GM12878 (cell line): ENCODE results near the gene ANKRD13B. TPM values are rescaled to one million over a fixed set of nuclear protein-coding genes. Genes with fewer than 3 reads are reported as not detected.

ENCODE experiments used
- ATAC-seq: fragments of 200-7000 bp; cut with Tn5 transposase; 3 replicates; pipeline ENCODE4 v1.9.1; 2020; ENCODE audit warnings: mild to moderate bottlenecking, moderate library complexity
- BruUV-seq: library from RNA; stranded (reverse); fragments of 400-500 nt; replicated peaks from 2 replicates; lab custom pipeline; 2021; lab: Mats Ljungman, UMichigan
- CTCF ChIA-PET: fragments of 300-600 bp; sonication (Branson Sonifier 250); formaldehyde crosslinking; extraction: SDS; loops from one replicate; lab custom pipeline; 2021; ENCODE audit warnings: inconsistent platforms; lab: Yijun Ruan, JAX
- POLR2A ChIA-PET: fragments of 350-600 bp; formaldehyde crosslinking; extraction: SDS; loops from one replicate; lab custom pipeline; 2021; ENCODE audit warnings: inconsistent platforms; lab: Charles Lee
- RAD21 ChIA-PET: fragments of 300-600 bp; sonication (Branson Sonifier 250); formaldehyde crosslinking; loops from one replicate; lab custom pipeline; 2023; ENCODE audit warnings: antibody characterized with exemption; ENCODE audit not compliant: unreplicated experiment; lab: Charles Lee
- SMC1A ChIA-PET: fragments of 300-600 bp; sonication (Branson Sonifier 250); formaldehyde crosslinking; loops from one replicate; lab custom pipeline; 2023; ENCODE audit not compliant: unreplicated experiment, uncharacterized antibody; lab: Charles Lee
- DNase-seq: peaks from one replicate; pipeline ENCODE4 v3.0.0-alpha.2; 2011; ENCODE audit warnings: low read depth, low spot score
- FAIRE-seq: peaks from 3 replicates; lab custom pipeline; 2011; peaks lifted over from hg19 to GRCh38; lab: Jason Lieb, UNC
- H2AFZ ChIP-seq: 2 replicates; pipeline ENCODE4 v1.6.0; 2011; ENCODE audit warnings: low read depth, low read length, control low read depth; ENCODE audit not compliant: control insufficient read depth
- H3K27ac ChIP-seq: 2 replicates; pipeline ENCODE4 v1.5.1; 2011; ENCODE audit warnings: control low read depth; ENCODE audit not compliant: control insufficient read depth, insufficient read depth
- H3K27me3 ChIP-seq, 2 experiments: replicated peaks in 1 of 2; 2 replicates each; pipeline versions ENCODE4 v1.6.0 to v1.6.1; 2011; ENCODE audit warnings: low read length in 1 of 2; ENCODE audit not compliant: control insufficient read depth in 2 of 2, insufficient read depth in 2 of 2
- H3K36me3 ChIP-seq, 2 experiments: 2 replicates each; pipeline ENCODE4 v1.5.1; 2011; ENCODE audit warnings: low read length in 1 of 2; ENCODE audit not compliant: control insufficient read depth in 2 of 2, insufficient read depth in 2 of 2
- H3K4me1 ChIP-seq: 2 replicates; pipeline ENCODE4 v1.6.1; 2011; ENCODE audit warnings: mild to moderate bottlenecking, low read length, moderate library complexity, mixed read lengths; ENCODE audit not compliant: control insufficient read depth, insufficient read depth
- H3K4me2 ChIP-seq: 2 replicates; pipeline ENCODE4 v1.6.0; 2011; ENCODE audit warnings: control low read depth; ENCODE audit not compliant: control insufficient read depth, insufficient read depth
- H3K4me3 ChIP-seq: fragments of 200-600 bp; sonication (generic); 2 replicates; pipeline ENCODE4 v1.5.1; 2016
- H3K79me2 ChIP-seq: 2 replicates; pipeline ENCODE4 v1.6.0; 2011; ENCODE audit warnings: low read length; ENCODE audit not compliant: control insufficient read depth, insufficient read depth
- H3K9ac ChIP-seq: 2 replicates; pipeline ENCODE4 v1.8.0; 2011; ENCODE audit warnings: low read length, control low read depth, mixed read lengths; ENCODE audit not compliant: control insufficient read depth, insufficient read depth
- H3K9me3 ChIP-seq: replicated peaks from 3 replicates; pipeline ENCODE4 v1.5.1; 2011; ENCODE audit warnings: mild to moderate bottlenecking, low read length; ENCODE audit not compliant: control insufficient read depth, insufficient read depth
- H4K20me1 ChIP-seq: 2 replicates; pipeline ENCODE4 v1.6.0; 2011; ENCODE audit not compliant: control insufficient read depth, insufficient read depth
- CTCF ChIP-seq, 3 experiments: IDR thresholded peaks in 2 of 3; conservative IDR thresholded peaks in 1 of 3; 2 replicates each; pipeline ENCODE4 v1.5.1; 2011; ENCODE audit warnings: low read depth in 3 of 3, low read length in 3 of 3, mild to moderate bottlenecking in 3 of 3, control low read depth in 2 of 3, moderate library complexity in 2 of 3, inconsistent platforms in 1 of 3, mixed read lengths in 1 of 3; ENCODE audit not compliant: control insufficient read depth in 2 of 3, insufficient read depth in 1 of 3; ENCODE audit errors: extremely low read depth in 1 of 3
- EED ChIP-seq: sonication (generic); IDR thresholded peaks from 2 replicates; pipeline ENCODE4 v1.6.1; 2016; ENCODE audit warnings: antibody characterized with exemption, low read depth
- IKZF1 ChIP-seq: fragments of 450-650 bp; conservative IDR thresholded peaks from 2 replicates; pipeline ENCODE4 v1.6.1; 2017; ENCODE audit warnings: antibody characterized with exemption, mild to moderate bottlenecking
- IKZF2 ChIP-seq, 2 experiments: fragments of 450-650 bp; IDR thresholded peaks; 2 replicates each; pipeline ENCODE4 v1.6.1; 2017; ENCODE audit warnings: mild to moderate bottlenecking in 2 of 2, moderate library complexity in 2 of 2
- RELB ChIP-seq: fragments of 450-650 bp; IDR thresholded peaks from 2 replicates; pipeline ENCODE4 v1.6.1; 2017; ENCODE audit warnings: low read depth, mild to moderate bottlenecking, moderate library complexity
- SPI1 ChIP-seq: IDR thresholded peaks from 2 replicates; pipeline ENCODE4 v1.6.1; 2011; ENCODE audit warnings: low read depth, mild to moderate bottlenecking, low read length, moderate library complexity, borderline replicate concordance; ENCODE audit not compliant: insufficient read depth
- TARDBP ChIP-seq: IDR thresholded peaks from 2 replicates; pipeline ENCODE4 v1.6.1; 2016; ENCODE audit warnings: borderline replicate concordance
- TCF12 ChIP-seq: IDR thresholded peaks from 2 replicates; pipeline ENCODE4 v1.6.1; 2011; ENCODE audit warnings: low read depth, mild to moderate bottlenecking, low read length
- TCF3 ChIP-seq: IDR thresholded peaks from 2 replicates; pipeline ENCODE4 v1.6.1; 2012; ENCODE audit warnings: low read depth, mild to moderate bottlenecking, low read length, borderline replicate concordance; ENCODE audit not compliant: insufficient read depth
- WGBS: methylation state at CpG from one replicate; pipeline ENCODE4 v1.1.6; 2016; ENCODE audit warnings: low lambda C conversion rate; ENCODE audit not compliant: insufficient replicate concordance, insufficient coverage; ENCODE audit errors: missing lambda C conversion rate; 5-methylcytosine and 5-hydroxymethylcytosine counted together
- in situ Hi-C: fragments of 300-500 bp; cut with MboI; formaldehyde crosslinking; loops from 9 replicates; pipeline ENCODE4 v1.14.3; 2018; ENCODE audit warnings: mixed read lengths
- intact Hi-C: fragments of 100-400 bp; cut with micrococcal nuclease; formaldehyde crosslinking; loops from one replicate; pipeline ENCODE4 v1.14.2; 2022; ENCODE audit not compliant: unreplicated experiment
- polyA plus RNA-seq, 11 experiments: library from polyadenylated mRNA; depleted of rRNA in 4 of 11; unstranded in 6 of 11; stranded (reverse) in 5 of 11; fragments of >200 nt; fragmentation: Nextera tagmentation in 4 of 11; fragmentation: Illumina TruSeq in 1 of 11; extraction: Ambion mirVana in 4 of 11; extraction: Trizol in 1 of 11; gene quantifications; 1 replicate in 1 of 11; 2 replicates in 10 of 11; pipeline versions ENCODE4 v1.2.1 to v1.2.3, GENCODE V29; 2011 to 2016; ENCODE audit warnings: inconsistent platforms in 2 of 11, missing spikeins in 2 of 11, low read depth in 1 of 11
- total RNA-seq, 4 experiments: library from RNA; depleted of rRNA in 3 of 4; stranded (reverse); fragments of >200 nt in 3 of 4; fragmentation: Illumina TruSeq in 1 of 4; extraction: Trizol in 1 of 4; gene quantifications; 2 replicates each; pipeline versions ENCODE4 v1.2.1 to v1.2.3, GENCODE V29; 2013 to 2021

The ANKRD13B gene
- total and polyA plus RNA-seq, 10 of the 15 experiments (the other 5 are each of a cell fraction or from before 2014, with no cell fraction given), result 0.18 to 15.0 (median 2.8) TPM

GRCh38 chr17:29560316-29560715, 32.6 kb upstream of the ANKRD13B start:
- ChIA-PET SMC1A (interaction anchor here (1.0 to 2.0 kb wide), 3 partner anchors 12 to 190 kb away, joined by 3 to 11 read pairs (median 5); partner anchors contain the start of gene ANKRD13B), RAD21 (interaction anchor here (0.8 to 1.5 kb wide), 2 partner anchors 18 to 190 kb away, joined by 3 to 4 read pairs; no protein-coding TSS in a partner anchor), CTCF (interaction anchor here (1.0 to 1.8 kb wide), 8 partner anchors 10 to 535 kb away, joined by 3 to 12 read pairs (median 7); no protein-coding TSS in a partner anchor), POLR2A (no interaction called here)
- Histone ChIP-seq H3K27ac (no peak overlapping the region), H3K9me3 (no peaks in the 10 kb centered on the region), H2AFZ (peak overlapping the region; percentile 33), H3K4me2 (peak overlapping the region; percentile 72), H3K4me1 (peaks cover 42% of the 10 kb centered on the region), H3K9ac (no peak overlapping the region), H3K79me2 (no peaks in the 10 kb centered on the region), H3K27me3 (no peaks in the 10 kb centered on the region), H4K20me1 (no peaks in the 10 kb centered on the region), H3K36me3 (peaks cover 2 to 3% of the 10 kb centered on the region in 2 experiments; a peak in 3 of 4 replicates), H3K4me3 (no peak overlapping the region)
- peak; percentile 13 for FAIRE-seq
- TF ChIP-seq IKZF1 (peak; percentile 55), CTCF (IDR thresholded peaks at IDR 0.05 in 2 of 3, conservative IDR thresholded peaks at IDR 0.05 in 1 of 3; ENCODE audit: control insufficient read depth in 2 of 3, extremely low read depth in 1 of 3, insufficient read depth in 1 of 3, low read depth in 3 of 3, low read length in 3 of 3) (no peak), IKZF2 (IDR thresholded peaks at IDR 0.05) (peak; percentile 75 to 77), TCF12 (peak; percentile 83; the same call in 1 of the 2 replicates), TARDBP (no peak), SPI1 (peak; percentile 91), TCF3 (0 out of 2 replicates have a peak, but pooled peaks have one; percentile 72), EED (peak; percentile 63), RELB (peak; percentile 65)
- no TSS peak for BruUV-seq
- no peak for DNase-seq
- ATAC-seq, result peak; percentile 83
- intact Hi-C loops (no loop called here), in situ Hi-C loops (no loop called here)
- WGBS, result 37% methylated on average over 5 of the region's 6 CpGs
